SKM-1 (cell line): ENCODE measurements around the gene MAP3K21.

Experiments used
- DNase-seq: peaks from one replicate; lab custom pipeline; 2025; ENCODE audit not compliant: unreplicated experiment; lab: John Stamatoyannopoulos, UW

The MAP3K21 gene

DNA sequence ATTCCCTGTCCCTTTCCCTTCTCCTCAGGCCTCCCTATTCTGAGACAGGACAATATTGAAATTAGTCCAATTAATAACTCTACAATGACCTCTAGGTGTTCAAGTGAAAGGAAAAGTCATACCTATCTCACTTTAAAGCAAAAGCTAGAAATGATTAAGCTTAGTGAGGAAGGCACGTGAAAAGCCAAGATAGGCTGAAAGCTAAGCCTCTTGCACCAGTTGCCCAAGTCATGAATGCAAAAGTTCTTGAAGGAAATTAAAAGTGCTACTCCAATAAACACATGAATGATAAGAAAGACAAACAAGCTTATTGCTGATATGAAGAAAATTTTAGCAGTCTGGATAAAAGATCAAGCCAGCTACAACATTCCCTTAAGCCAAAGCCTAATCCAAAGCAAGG lies 3.8 kb upstream of the MAP3K21 start:
- no peak for DNase-seq

DNA sequence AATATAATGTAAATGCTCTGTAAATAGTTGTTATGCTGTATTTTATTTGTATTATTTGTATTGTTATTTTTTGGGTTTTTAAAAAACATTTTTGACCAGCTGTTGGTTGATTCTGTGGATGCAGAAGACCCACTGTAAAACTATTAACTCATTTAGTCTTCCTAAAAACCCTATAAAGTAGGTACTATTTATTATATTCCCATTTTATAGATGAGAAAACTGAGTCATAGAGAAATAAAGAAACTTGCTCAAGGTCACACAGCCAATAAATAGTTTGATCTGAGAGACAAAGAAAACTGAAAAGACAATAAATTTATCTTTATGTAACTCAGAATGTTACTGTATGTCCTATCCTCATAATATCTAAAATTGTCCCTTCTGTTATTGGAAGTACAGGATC lies 1.2 kb upstream of the MAP3K21 start:
- no peak for DNase-seq

DNA sequence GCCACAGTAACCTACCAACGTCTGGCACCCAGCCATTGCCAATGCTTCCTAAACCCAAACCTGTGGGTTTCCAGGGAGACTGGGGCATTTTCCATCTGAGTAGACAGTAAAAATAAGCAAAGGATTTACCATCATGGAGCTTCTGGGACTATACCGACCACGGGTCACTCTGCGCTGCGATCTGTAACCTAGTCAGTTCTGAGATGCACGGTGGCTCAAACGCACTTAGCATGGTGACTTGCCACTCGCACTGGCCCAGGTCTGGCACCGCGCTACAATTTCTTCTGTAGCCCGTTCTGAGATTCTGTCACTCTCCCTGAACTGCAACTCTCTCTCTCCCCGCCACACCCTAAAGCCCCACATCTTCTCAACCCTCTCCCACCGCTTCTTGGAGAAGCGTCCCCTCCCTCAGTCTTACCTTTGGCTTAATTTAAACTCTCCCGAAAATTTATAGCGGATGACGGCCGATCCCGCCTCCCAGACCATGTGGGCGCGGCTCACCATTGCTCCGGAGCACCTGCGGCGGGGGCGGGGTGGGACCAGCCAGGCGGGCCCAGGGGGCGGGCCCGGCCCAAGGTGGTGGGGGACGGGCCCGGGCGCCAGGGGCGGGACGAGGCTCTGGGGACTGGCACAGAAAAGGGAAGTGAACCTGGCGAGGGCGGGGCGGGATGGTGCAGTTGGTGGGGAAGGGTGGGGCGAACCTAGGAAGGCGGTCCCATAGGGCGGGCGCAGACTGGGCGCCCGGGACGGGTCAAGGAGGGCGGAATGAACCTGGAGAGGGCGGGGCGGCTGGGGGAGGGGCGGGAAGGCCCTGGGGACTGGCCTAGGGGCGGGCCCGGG lies 493 bp upstream of the MAP3K21 start:
- DNase-seq: peak; percentile 98

DNA sequence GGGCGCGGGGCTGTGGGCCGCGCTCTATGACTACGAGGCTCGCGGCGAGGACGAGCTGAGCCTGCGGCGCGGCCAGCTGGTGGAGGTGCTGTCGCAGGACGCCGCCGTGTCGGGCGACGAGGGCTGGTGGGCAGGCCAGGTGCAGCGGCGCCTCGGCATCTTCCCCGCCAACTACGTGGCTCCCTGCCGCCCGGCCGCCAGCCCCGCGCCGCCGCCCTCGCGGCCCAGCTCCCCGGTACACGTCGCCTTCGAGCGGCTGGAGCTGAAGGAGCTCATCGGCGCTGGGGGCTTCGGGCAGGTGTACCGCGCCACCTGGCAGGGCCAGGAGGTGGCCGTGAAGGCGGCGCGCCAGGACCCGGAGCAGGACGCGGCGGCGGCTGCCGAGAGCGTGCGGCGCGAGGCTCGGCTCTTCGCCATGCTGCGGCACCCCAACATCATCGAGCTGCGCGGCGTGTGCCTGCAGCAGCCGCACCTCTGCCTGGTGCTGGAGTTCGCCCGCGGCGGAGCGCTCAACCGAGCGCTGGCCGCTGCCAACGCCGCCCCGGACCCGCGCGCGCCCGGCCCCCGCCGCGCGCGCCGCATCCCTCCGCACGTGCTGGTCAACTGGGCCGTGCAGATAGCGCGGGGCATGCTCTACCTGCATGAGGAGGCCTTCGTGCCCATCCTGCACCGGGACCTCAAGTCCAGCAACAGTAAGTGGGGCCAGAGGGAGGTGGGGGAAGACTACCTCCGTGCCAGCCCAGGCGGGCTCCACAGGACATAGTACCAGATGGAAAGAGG lies 808 bp downstream of the MAP3K21 start:
- DNase-seq: no peak

DNA sequence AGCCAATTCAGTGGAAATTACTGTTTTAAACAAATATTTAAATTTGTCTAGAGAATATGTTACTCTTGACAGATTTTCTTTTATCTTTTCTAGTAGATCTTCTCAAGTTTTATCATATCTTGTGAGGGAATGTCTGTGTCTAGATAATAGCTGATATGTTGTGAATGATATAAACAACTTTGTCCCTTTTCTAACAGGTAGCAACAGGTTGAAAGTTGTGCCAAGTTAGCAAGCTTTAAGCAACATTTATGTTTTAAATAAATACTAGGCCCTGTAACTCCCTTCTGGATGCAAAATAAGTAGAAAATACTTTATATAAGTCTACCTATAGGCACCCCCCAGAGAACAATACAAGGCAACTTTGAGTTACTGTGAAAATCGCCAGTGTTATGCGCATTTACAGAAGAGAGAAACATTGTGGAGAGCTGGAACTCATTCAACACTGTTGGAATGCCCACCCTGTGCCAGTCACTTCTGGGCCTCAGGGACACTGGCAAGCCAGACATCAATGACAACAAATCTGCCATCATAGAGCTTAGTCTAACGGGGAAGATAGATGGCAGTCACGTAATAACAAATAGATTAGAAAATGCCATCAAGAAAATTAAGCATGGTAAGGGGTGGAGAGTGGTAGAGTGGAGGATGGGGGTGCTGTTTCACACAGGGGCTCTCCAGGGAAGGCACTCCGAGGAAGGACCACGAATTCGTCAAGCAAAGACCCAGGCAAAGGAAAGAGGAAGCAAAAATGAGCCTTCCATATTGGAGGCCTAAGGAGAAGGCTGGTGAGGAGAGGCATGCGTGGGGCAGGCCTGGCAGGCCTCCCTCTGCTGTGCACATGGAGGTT lies 4.4 kb downstream of the MAP3K21 start:
- DNase-seq: no peak

DNA sequence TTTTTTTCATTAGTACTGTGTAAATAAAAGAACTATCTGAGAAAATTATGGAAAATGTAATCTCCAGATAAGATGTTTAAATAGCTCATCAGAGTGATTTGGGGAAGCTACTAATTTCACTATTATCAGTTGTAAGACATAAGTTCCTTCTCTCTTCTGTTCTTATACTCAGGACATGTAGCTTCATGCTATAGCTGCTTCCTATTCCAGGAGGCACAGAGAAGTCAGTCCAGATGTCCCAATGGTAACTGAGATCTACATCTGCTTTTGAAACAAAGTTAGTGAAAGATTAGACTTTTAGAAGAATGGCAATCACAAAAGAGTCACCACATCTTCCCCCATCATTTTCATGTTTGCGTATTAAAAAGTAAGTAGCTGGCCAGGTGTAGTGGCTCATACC lies 5.6 kb downstream of the MAP3K21 start:
- peak; percentile 51 for DNase-seq

DNA sequence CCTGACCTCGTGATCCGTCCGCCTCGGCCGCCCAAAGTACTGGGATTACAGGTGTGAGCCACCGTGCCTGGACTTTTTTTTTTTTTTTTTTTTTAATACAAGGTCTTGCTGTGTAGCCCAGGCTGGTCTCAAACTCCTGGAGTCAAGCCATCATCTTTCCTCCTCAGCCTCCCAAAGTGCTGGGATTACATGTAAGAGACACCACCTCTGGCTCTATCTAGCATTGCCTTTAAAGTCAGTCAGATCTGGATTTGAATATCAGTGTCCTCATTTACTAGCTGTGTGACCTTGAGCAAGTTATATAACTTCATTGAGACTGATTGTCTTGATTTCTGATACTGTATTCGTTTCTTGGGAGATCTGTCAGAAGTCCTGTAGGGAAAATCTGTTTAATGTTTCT lies 6.6 kb downstream of the MAP3K21 start:
- no peak for DNase-seq

DNA sequence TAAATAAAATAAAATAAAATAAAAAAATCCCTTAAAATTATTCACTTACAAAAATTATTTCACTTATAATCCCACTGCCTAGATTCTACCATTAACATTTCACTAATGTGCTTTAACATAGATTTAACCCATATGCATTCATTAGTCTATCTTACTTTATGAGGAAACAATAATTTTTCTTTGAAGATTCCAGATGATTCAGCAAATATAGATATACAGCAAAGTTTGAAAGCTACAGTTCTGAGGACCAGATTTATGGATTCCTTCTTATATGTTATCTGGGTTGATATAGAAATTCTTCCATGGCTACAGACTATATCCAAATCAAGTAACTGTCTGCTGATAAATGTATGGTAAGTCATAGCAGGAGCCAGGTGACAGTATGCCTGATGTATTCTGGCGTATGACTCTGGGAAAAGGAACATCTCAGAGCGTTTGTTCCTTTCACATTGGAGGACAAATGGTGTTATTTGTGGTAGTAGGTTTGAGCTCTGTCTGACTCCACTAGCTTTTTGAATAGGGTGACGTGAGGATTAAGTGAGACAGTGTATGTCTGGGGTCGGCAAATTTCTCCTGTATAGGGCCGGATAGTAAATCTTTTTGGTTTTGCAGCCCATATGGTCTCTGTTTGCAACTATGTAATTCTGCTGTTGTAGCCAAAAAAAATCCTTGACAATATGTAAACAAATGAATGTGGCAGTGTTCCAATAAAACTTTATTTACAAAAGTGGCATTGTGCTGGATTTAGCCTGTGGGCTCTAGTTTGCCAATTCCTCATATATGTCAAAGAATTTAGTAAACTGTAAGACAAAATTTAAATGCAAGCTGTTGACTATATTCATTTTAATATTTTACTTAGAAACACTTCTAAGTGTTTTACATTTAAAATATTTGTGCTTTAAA lies 9.3 kb downstream of the MAP3K21 start:
- no peak for DNase-seq

DNA sequence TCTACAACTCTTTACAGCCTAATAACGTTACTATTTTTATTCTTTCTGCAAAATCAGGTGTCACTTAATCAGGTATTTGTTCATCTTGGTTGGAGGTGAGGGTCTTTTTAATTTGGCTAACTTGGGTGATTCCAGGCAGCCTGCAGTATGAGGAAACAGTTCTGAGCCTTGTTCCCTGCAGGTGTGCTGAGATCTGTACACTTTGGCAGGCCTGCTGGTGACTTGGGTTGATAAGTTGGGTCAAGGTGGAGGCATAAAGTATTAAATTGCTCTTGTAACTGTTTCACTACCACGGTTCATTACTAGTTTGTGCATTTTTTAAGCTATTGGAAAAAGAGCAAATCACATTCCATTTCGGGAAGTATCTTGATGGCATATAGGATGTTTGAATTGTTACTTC lies 10.0 kb downstream of the MAP3K21 start:
- DNase-seq: no peak

DNA sequence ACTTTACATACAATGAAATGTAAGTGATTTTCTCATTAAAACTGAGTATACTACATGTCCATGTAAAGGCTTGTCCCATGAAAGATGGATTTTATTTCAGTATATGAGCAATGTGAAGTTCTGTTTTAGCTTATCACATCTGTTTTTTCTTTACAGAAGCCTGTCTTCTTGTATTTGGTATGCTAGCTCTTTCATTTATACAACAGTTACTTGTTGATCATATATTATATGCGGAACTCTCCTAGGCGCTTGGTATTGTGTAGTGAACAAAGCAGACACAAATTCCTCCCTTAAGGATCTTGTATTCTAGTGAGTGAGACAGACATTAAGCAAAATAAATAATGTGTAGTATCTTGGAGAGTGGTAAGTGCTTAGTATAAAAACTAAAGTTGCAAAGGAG lies 10.6 kb downstream of the MAP3K21 start:
- DNase-seq: no peak

DNA sequence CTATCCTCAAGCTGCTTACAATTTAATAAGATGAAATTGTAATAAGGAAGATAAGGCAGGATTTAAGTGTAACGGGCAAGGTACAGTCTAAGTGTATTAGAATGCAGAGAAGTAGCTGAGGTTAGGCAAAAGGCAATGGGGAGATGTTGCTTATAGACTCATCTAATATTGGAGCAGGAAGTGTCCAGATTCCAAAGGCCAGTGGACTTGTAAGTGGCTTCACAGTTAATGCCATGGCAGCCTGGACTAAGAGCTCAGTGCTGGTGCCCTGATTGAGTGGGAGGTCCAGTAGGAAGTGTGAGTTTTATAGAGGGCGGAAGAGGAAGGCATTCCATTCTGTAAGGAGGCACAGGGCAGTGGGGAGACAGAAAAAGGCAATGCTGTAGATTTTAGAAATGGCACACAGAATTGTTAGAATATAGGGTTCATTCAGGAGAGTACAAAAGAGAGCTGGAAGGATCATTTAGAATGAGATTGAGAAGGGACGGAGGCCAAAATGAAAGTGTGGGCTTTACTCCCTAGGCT lies 12.6 kb downstream of the MAP3K21 start:
- DNase-seq: no peak

DNA sequence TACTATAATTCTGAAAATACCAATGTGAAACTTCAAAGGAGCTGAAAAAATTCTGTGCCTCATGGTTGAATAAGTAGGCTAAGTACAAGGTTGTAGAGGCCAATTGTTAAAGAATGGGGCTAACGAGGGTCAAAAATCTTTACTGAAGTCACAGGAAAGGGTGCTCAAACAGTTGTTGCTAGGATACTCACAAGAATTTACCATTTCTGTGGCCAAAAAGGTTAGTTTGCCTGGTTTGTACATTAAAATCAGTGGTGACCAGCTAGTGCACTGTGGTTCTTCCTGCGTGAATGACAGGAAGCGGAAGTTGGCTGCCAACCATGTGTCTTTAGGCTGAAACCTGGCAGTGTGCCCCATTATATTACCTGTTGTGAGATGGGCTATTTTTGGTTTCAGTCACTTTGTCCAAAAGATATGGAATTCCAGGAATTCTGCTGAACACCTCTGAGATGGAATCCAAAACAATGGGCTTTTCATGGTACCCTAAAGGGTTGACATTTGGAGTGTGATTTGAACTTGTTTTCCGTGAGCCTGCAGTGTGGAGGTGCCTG lies 13.5 kb downstream of the MAP3K21 start:
- no peak for DNase-seq

DNA sequence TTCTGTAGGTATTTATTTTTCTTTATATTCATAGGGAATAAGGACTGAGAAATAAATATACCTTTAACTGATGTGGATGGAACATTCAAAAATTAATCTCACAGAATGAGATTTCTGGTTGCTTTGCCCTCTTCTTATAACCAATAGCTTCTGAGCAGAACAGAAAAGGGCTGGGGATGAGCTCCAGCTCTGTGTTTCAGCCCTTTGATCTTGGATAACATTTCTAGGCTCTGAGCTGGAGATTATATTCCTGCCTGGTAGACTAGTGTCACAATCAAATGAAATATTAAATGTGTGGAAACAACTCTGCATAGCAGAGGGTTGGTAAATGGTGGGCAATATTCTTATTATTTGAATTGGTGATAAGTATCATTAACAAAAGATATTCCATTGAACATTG lies 14.6 kb downstream of the MAP3K21 start:
- DNase-seq: no peak

DNA sequence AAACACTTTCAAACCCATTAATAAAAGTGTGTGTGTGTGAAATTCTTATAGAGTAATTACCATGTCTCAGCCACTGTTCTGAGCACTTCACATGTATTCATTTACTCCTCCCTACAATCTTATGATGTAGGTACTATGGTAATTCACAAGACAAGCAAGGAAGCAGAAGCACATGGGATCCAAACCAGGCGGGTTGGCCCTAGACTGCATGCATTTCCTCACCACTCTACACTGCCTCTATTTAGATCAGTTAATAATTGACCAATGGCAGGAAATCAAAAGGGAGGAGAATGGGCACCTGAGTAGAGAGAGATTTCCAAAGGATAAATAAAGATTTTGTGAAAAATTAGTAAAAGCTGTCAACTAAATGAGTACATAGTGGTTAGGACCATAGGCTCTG lies 15.7 kb downstream of the MAP3K21 start:
- DNase-seq: no peak

DNA sequence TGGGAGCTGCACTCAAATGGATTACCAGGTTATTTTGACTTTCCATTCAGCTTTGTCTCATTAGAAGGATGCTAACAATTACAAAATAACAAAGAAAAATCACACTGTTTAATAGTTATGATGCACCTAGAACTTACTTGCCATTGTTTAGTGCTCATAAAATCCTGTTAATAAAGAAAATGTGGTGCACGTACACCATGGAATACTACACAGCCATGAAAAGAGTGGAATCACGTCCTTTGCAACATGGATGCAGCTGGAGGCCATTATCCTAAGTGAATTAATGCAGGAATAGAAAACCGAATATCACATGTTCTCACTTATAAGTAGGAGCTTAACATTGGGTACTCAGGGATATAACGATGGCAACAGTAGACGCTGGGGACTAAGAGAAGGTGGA lies 19.8 kb downstream of the MAP3K21 start:
- no peak for DNase-seq

DNA sequence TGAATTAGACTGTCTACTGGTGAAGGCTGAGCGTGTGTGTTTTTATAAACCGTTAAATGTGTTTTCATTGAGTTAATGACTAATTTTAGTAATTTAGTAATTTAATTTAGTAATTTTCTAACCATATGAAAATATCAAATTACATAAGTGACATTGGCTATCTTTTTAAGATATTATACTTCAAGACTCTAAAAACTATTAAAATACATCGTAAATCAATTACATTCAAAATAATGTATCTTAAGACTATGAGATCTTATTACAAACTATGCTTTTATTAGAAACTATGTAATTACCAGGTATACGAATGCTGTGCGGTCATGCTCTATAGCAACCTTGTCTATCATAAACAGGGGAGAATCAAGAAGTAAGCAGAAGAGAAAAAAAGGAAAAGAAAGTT lies 21.6 kb downstream of the MAP3K21 start:
- DNase-seq: no peak

DNA sequence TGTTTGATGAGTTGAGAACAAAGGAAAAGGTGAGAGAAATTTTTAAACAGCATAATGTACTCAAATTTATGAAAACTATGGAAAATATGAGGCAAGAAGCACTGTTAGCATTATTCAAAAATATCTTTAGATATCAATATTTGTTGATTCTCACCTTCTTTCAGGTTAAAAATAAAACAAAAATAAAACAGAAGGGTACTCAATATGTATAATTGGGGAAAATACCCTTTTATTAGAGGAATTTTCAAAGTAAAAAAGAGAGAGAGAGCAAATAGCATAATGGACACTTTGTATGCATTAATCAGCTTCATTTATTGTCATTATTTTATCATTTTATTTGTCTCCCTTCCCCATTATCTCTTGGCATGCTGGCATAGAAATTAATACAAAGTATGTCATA lies 27.5 kb downstream of the MAP3K21 start:
- DNase-seq: no peak

DNA sequence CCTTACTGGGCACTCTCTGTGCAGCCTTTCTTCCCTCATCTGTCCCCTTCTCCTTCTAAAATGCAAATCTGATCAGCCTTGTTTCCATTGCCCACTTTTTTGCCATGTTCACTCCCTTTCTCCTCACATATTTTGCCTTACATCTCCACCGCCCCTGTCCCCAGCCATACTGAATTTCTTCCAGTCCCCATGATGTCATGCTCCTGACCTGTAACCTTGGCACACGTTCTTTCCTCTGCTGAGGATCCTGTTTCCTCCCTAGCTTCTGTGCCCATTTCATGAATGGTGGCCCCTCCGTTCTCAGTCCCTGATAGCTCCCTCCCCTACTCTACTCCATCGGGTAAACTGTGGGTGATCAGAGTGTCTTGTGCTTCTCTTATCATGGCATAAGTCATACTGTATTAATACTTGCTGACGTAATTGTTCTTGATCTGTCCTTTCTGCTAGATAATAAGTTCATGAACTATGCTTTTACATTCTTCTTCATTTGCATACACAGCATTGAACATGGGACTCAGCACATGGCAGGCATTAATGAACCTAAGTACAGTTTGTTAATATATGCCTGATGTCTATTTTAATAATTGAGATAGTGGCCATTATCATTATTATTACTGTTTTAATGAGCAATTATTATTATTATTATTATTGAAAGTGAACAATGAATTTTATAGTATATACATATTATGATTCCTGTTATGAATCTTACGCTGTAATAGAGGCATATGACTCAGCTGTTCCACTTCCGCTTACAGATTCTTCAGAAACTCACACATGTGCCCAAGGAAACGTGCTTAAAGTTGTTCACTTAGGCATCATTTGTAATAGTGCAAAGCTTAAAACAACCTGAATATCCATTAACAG lies 28.5 kb downstream of the MAP3K21 start:
- no peak for DNase-seq

DNA sequence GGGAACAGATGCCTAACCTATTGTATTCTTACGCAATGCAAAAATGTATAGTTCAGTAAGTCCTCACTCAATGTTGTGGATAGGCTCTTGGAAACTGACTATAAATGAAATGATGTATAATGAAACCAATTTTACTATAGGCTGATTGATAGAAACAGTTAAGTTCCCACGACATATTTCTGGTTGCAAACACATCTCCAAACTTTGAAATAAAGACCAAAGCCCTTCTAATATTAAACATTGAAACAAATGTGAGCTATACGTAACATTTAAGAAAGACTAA lies 29.1 kb downstream of the MAP3K21 start:
- DNase-seq: no peak
